HG03060 (cell line): ENCODE measurements around the gene SDHA.
"Not testable (repeated sequence)": the region's sequence is repeated elsewhere in the genome, so short reads cannot be mapped to it uniquely, and the experiment has no call there.

Experiments
- ATAC-seq: cut with Tn5 transposase; IDR thresholded peaks from one replicate; pipeline ENCODE4 v1.9.1; 2021; ENCODE audit warnings: low read depth, moderate number of reproducible peaks; ENCODE audit not compliant: unreplicated experiment

The SDHA gene

DNA sequence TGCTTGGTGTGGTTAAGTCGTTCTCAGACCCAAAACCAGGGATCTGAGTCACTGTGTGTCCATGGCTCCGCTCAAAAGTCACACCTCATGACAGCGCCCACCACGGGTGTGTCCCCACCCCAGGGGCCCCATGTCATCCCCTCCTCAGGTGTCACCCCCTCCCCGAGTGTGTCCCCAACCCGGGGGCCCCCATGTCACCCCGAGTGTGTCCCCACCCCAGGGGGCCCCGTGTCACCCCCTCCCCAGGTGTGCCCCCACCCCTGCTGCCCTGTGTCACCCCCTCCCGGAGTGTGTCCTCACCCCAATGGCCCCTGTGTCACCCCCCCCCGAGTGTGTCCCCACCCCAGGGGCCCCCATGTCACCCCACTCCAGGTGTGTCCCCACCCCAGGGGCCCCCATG is 21.8 kb upstream of the SDHA start:
- ATAC-seq, result no peak

DNA sequence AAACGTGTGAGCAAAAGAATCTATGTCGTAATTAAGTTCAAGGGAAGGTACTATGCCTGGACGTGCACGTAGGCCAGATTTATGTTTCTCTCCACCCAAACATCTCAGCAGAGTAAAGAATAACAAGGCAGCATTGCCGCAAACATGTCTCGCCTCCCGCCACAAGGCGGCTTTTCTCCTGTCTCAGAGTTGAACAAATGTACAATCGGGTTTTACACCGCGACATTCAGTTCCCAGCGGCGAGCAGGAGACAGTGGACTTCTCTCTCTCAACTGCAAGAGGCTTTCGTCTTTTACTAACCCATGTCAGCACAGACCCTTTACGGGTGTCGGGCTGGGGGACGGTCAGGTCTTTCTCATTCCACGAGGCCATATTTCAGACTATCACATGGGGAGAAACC is 21.1 kb upstream of the SDHA start:
- not testable (repeated sequence) for ATAC-seq

DNA sequence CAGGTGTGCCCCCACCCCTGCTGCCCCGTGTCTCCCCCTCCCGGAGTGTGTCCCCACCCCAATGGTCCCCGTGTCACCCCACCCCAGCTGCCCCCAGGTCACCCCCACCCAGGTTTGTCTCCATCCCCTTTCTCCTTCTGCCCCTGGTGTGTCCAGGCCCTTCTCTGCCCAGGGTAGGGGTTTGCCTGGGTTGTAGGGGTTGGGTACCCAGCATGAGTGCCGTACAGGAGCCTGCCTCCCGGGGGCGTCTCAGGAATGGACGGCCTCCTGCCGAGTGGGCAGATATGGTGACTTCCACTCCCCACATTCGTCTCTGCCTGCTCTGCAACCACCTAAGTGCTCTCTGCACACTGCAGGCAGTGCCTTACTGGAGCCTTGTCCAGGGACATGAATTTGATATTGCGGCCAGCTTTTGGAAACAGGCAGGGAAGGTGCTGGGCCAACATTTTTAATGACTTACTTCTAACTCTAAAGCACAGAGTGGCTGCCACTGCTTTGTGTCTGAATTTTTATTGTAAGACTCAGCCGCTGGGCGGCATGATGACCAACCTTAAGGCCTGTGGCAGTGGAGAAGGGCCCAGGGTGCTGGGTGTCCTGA is 20.1 kb upstream of the SDHA start:
- no peak for ATAC-seq

DNA sequence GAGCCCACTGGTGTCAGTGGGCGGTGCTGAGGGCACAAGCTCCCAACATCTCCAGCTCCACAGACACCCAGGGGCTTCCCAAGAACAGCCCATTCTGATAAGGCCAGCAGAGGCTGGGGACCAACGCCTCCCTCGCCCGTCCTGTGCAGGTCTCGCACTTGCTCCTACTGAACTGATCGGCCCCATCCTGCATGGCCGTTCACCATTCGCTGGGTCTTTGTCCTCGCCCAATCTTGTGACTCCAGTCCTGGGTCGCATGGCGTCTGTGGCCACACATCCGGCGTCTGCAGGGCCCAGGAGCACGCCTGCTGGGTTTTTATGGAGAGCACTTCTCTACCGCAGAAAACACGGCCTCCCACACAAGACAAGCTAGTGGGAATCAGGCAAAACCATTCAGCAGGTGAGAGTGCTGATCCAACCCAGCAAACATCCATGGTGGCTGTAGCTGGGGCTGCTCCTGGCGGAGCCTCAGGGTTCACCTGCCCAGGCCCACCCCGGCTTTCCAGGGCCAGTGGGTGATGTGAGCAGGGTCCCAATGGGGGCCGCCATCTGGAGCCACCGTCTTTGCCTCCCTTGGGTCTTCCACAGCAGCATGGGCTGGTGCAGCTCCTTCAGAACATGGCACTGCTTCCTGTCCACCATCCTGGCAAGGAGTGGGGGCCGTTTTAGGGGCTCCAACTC is 19.5 kb upstream of the SDHA start:
- ATAC-seq, result no peak

DNA sequence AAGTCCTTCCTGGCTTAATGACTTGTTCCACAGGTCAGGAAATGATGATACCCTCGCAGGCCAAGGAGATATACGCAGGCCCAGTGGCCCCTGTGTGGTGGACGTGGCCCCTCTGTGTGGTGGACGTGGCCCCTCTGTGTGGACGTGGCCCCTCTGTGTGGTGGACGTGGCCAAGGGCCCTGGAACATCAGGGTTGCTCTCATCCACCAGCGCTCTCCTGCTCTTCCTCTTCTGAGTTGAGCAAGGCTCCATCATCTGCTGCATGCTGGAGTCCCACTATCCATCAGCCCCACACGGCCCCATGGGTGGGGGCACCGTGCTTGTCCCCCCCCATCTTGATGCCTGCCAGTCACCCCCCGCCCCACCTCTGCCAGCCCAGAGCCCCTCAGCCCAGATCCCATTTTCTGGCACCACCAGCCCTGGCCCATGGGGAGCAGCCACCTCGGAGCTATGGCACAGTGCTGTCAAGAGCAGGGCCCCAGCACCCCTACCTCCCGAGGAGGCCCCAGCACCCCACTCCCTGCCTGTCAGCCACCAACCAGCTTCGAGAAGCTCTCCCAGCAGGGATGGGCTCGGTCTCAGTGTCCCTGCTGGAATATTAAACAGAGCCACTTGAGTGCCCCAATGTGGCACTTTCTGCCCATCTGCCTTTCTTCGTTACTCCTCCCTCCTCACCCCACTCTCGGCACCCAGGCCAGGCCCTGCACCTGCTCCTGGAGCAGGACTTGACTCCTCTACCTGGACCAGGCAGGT is 18.7 kb upstream of the SDHA start:
- no peak for ATAC-seq

DNA sequence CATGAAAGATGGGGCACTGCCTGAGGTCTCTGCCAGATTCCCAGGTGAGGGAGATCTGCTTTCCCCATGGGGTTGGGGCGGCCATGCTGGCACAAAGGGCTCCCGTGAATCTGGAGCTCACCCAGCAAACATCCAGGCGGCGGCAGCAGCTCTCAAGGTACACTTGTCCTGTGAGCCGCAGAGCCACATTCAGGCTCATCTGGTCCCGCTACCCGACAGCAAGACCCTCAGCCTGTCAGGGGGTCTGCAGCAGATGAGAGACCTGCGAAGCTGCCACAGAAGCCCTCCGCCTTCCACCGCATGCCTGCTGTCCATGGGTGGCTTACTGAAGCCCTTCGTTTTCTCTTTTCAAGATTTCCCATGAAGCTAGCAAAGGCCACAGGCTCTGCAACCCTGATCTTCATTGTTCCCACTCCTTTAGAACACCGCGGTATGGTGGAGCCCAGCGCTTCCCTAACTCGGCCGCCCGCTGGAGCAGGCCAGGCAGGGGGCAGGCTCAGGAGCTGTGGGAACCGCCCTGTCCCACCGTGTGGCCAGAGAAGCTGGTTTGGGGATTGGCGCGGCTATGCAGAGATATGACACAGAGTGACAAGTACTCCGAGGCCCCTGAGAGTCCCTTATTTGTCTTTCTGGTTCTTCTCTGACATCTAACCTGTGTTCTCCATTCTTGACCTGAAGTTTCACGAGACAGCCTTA is 18.0 kb upstream of the SDHA start:
- no peak for ATAC-seq

DNA sequence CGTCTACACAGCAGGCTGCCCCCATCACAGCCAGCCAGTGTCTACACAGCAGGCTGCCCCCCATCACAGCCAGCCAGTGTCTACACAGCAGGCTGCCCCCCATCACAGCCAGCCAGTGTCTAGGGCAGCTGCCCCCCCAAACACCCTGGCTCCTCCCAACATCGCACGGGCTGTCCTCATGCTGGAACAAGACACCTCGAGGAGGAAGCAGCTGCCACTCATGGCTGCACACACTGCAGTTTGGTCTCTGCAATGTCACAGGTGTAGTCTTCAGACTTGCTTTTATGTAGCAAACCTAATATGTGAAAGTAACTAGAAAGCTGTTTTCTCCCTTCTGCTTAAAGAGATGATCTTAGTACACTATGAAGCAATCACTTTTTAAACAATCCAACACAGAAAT is 17.1 kb upstream of the SDHA start:
- no peak for ATAC-seq

DNA sequence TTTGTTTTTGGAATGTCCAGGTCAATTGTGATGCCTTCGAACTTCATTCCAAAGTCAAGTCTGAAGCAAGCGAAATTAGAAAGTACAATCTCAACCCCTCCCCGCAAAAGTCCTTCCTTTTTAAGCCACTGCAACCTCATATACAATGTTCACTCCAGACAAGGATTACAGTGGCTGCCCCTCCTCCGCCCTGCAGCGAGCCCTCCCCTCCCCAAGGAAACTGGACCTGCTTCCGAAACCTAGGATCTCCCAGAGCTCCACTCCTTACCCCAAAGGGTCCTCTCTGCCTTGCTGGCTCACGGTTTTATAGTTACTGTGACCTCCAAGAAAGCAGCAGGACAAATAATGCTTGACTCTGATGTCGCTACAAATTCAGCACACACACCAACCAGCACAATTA is 16.4 kb upstream of the SDHA start:
- no peak for ATAC-seq

DNA sequence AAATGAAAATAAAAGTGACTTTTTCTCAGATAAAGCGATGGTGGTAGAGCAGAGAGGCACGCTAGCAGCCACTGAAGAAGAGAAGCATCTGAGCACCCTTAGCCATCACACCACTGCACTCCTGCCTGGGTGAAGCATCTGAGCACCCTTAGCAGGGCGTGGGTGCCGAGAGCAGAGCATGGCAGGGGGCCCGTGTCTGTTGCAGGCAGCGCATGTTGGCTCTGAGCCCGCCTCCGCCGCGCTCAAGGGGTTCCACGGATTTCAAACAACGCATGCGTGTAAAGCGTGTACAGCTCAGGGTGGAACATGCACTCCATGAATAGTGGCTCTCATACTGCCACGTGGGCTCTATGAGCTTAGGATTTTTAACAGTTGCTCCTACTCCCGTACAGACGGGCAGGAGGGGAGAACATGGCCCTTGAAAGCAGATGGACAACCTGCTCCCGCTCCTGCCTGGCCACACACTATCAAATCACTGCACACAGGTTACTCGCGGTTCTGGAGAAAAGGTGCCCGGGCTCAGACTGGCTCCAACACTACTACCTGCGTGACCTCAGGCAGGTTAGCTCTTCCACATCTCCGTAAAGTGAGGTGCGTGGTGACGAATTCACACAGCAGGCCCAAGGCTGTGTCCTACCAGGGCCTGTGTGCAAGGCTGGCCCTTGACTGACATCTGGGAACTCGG is 14.7 kb upstream of the SDHA start:
- ATAC-seq, result no peak

DNA sequence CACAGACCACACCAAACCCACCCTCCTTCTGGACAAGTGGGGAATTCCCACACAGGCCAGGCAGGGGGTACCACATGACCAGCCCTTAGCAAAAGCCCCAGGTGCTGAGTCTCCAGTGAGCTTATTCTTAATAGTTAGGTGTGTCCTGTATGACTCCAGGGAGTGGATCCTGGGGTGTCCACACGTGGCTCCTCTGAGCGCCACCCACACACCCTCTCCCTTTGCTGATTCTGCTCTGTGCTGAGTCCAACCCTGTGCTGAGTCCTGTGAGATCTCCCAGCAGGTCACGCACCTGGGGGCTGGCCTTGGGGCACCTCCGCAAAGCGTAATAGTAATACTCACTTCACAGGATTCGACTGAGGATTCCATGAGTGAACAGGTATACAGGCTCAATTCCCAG is 14.1 kb upstream of the SDHA start:
- ATAC-seq, result no peak

DNA sequence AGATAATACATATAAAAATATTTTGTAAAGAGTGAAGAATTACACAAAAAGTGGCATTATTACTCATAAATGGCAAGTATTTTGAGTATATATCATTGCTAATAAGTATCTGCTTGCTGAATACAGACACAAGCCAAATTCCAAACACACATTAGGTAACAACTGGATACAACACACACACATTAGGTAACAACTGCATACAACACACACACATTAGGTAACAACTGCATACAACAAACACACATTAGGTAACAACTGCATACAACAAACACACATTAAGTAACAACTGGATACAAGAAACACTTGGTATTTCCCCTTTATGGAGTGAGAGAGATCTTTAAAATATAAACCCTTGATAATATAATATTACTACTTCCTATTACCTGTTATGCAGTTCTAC is 13.7 kb upstream of the SDHA start:
- ATAC-seq, result no peak

DNA sequence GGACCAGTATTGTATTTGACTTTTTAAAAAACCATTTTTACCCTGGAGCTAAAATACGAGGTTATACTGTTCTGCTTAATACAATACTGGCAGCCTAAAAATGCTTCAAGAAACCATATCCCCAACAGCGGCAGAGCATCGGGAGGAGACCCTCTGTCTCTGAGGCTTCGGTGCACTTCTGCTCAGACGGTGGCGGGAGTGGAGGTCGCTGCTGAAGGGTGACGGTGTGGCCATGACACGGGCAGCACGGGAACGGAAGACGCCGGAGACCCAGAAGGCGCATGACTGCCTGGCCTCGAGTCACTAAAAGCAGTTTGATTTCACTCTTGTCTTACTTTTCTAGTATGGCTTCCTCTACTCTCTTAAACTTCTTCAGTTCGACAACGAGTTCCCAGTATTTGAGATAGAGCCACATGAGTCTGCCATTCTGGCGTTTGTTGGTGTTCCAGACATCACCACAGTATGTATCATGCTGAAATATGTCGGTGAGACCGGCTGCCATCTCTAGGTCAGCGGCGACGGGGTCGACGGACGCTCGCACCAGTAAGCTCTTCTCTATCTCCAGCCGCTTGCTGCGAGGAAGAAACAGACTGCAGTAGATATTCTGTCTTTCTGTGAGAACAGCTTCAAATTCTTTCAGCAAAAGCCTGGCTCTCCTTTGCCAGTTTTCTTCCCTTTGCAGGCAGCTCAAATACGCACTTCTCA is 13.0 kb upstream of the SDHA start:
- ATAC-seq, result no peak

DNA sequence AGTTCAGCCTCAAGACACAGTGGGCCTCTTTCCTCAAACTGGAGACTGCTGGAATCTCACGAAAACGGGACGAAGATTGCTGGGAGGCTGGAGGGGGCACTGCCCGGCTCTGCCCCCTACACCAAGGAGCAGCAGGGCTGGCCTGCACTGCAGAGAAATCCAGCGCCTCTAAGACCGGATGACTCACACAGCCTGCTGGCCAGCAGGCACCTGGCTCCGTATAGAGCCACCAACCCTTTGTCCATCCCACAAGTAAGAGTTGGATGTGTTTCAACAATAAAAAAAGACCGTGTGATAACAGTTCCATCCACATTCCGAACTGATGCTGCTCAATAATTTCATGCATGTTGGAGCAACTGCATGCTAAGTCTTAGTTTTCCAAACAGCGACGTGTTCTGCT is 11.7 kb upstream of the SDHA start:
- ATAC-seq, result no peak

DNA sequence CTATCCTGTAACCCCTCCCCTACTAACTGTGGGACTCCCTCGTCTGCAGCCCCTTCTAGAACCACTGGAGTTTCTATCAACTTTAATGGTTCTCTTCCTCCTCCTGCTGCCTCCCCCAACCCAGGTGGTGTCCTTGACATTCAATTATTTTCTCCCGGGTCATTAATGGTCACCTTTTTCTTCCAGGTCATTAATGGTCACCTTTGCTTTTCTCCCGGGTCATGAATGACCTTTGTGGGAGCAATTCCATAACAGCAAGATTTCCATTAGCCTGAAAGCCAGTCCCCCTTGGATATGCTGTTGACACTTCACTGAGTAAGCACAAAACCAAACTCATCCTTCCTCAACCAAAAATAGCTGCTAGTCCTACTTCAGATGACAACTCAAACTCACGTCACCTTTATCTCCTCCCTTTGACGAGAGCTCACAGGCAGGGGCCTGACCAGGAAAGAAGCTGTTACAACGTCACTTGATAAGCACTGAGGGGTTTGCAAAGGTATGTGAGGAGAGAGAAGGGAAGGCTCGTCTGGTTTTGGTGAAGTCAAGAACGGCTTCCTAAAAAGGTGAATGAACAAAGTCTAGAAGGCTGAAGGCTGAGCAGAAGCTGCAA is 11.1 kb upstream of the SDHA start:
- no peak for ATAC-seq

DNA sequence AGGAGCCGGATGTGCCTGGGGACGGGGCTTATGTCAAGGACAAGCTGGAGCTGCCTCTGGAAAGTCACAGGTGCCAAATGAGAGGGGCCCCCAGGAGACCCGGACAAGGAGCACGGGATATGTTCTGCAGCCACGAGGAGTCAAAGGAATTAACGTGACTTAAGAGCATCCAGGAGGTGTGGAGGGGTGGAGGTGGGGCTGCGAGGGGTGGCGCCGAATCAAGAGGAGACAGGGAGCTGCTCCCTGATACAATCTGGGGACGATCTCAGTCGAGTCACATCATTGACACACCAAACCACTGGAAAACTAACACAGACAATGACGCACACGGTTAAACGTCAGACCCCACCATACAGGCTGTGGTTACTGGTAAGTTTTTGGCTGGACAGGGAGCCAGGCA is 10.5 kb upstream of the SDHA start:
- no peak for ATAC-seq

DNA sequence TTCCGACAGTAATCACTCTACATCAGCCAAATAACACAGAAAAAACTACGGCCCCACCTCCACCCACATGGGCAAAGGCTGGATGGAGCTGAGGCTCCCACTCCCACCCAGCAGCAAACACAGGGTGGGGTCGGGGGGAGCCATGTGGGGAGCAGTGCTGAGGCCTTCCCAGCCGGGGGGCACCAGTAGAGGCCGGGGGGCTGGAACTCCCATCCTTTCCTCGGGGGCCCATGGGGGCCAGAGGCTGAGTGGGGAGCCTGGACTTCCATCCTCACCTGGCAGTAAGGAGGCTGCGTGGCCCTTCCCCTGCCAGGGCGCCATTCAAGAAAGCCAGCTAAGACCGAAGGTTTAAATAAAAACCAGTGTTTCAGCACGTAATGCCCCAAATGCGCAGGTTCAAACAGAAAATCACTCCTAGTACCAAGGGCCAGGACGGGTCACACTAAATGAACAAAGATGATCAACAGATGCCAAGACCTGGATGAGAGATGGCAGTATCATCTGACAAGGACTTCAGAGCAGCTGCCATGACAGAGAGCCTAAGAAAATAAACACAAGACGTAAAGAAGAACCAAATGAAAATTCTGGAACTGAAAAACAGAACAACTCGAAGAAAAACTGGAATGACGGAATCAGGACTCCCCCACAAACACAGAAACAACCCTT is 9.5 kb upstream of the SDHA start:
- ATAC-seq, result no peak

DNA sequence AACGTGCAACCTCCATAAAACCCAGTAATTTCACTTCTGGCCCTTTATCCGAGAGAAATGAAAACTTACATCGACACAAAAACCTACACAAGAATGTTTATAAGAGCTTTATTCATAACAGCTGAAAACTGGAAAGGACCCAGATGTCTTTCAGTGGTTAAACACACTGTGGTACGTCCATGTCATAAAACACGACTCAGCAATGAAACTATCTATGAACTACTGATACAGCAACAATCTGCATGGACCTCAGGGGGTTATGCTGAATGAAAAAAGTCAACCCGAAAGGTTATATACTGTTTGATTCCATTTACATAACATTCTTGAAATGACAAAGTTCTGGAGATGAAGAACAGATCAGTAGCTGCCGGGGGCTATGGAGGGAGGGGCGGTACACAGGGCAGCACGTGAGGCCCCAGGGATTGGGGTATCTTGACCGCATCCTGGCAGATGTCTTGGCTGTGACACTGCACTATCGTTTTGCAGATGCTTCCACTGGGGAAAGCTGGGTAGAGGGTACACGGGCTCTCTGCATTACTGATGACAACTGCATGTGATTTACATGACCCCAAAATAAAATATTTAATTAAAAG is 4.2 kb upstream of the SDHA start:
- ATAC-seq, result no peak

DNA sequence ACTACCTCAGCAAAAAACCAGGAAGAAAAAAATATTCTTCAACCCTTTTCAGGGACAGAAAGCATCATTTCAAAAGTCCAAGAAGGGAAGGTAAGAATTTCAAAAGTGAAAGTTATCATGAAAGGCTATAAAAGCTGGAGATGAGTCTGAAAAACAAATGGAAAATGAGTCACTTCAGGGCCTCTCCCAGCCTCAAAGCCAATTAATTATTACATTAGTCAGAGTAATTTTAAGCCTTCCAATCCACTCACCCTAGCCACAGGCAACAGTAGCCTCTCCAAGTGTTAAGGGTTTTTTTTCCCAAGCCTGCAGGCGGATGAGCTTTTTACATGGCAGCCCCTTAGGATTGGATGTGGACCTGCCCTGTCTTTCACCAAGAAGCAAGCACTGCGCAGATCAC is 2.9 kb upstream of the SDHA start:
- not testable (repeated sequence) for ATAC-seq

DNA sequence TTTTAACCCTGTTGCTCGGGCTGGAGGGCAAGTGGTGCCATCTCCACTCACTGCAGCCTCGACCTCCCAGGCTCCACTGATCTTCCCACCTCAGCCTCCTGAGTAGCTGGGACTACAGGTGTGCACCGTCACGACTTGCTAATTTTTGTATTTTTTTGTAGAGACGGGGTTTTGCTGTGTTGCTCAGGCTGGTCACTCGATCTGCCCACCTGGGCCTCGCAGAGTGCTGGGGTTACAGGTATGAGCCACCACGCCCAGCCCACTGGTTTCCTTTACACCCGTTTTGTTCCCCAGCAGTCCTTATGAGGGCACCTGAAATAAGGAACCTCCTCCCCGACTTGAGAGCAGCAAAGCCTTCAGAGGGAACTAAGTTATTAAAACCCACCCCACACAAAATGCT is 2.0 kb upstream of the SDHA start:
- not testable (repeated sequence) for ATAC-seq
